GM20431 (cell line): ENCODE measurements around the gene CPNE9.
"Not testable (repeated sequence)": the region's sequence is repeated elsewhere in the genome, so short reads cannot be mapped to it uniquely, and the experiment has no call there.

ENCODE experiments used
- in situ Hi-C: fragments of 300-500 bp; cut with MseI, MboI; formaldehyde crosslinking; loops from one replicate; pipeline ENCODE4 v1.15.0; 2020; ENCODE audit warnings: low sequenced_read_pairs; ENCODE audit not compliant: unreplicated experiment

The CPNE9 gene

DNA sequence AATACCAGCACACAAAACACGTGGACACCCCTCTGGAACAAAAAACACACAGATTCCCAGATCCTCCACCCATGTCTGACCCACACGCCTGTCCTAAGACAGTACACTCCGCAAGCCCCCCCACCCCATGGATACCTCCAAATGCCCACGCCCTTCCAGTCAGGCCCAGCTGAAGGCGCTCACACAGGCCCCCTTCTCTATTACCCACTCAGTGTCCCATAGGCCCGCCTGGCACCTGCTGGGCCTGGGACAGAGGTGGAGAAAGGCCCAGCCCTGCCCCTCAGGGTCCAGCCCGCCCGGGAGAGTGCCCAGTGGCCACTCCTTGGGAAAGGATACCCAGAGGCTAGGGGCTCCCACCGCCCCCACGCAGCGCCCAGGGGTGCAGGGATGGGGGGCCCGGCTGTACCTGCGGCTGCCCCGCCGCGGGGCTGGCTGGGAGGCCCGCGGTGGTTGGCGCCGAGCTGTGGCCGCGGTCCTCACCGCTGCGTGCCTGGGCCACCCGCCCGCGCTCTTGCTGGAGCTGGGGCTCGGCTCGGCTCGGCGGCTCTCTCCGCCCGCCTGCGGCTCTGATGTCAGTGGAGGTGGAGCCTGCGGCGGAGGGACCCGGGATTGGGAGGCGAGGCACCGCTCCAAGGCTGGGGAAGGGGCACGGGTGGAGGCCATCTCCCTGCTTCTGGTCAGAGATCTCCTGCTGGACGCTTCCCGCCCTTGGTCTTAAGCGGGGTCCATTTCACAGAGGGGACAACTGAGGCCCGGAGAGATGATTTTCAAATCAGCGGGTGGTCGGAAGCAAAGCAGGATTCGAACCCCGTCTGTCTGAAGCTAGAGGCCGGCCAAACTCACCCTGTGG, 66.0 kb downstream of the CPNE9 start, which contains the start of gene CAMK1:
Gene CAMK1, minus strand, starts transcription at position 522 of the 850 bp plus-strand sequence. CDS start 2,198 bp downstream, outside the sequence.
- in situ Hi-C loops, result no loop called here

DNA sequence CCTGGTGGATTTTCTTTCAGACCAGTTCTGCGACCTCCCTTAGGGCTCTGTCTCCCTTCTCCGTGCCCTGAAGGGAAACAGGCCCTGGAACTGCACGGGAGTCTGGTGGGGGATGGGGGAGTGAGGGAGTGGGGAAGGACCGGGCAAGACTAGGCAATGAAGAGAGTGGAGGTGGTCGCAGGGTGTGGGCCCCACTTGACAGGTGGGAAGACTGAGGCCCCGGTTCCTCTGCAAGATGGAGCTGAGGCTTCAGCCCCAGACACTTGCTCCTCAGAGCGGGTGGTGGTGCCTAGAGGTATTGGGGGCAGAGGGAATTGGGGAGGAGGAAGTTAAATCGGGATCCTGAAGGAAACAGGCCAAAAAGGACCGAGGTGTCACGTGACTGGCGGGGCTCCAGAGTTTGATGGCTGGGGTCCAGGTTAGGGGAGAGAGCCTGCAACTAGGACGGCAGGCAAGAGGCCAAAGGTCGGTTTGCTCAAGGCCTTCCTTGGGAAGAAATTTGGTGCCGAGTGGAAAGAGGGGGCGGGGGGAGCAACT, 66.7 kb downstream of the CPNE9 start:
- in situ Hi-C loops, result no loop called here

DNA sequence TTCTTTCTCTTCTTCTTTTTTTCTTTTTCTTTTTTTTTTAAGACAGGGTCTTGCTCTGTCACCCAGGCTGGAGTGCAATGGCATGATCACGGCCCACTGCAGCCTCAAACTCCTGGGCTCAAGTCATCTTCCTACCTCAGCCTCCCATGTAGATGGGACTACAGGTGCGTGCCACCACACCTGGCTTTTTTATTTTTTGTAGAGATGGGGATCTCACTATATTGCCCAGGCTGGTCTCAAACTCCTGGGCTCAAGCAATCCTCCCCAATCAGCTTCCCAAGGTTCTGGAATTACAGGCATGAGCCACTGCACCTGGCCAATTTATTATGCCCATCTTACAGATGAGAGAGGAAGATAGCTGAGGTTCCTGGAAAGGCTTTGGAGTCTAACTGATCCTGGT, 67.4 kb downstream of the CPNE9 start:
- in situ Hi-C loops, result not testable (repeated sequence)

DNA sequence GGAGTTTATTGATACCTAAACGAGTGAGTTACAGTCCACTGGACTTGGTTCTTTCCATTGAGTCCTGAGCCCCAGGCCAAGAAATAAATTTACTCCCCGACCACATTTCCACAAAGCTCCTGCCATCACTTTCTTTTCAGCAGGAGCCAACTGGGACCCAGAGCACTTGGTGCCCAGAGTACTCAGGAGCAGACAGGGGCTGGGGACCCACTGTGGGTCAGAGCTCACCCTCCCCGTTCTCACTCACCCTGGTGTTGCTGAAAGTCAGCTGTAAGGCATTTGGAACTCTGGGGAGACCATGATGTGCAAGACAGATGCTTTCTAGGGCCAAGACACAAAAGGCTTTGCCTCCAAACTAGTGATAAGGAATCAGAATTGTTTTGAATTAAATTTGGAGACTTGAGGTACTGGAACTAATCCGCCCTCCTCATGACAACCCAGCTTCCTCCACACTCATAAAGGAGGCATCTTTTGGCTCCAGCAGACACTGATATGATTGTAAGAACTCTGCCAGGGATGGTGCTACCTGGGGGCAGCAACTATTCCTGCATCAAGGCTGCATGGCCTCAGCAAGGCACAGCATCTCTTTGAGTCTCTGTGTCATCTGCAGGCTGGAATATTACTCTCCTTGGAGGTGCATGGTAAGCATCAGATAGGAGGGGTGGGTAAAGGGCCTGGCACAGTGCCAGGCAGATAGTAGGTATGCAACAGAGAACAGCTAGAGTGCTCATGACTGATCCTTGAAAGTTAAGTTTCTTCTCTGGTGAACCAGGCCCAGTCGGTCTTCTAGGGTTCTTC, 73.5 kb downstream of the CPNE9 start:
- in situ Hi-C loops, result no loop called here

DNA sequence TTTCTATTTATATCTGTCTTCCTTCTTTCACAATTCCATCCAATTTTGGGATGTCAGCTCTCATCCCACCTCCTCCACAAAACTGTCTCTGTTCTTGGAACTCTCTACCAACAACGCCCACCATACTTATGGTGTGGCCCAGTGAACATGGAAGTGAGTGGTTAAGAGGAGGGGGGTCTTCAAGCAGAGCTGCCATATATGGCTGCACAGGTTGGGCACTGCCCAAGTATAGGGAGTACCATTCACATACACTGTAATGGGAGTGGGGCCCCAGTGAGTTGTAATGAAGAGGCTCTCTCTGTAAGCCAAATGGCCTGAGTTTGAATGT, 74.0 kb downstream of the CPNE9 start:
- in situ Hi-C loops, result no loop called here

DNA sequence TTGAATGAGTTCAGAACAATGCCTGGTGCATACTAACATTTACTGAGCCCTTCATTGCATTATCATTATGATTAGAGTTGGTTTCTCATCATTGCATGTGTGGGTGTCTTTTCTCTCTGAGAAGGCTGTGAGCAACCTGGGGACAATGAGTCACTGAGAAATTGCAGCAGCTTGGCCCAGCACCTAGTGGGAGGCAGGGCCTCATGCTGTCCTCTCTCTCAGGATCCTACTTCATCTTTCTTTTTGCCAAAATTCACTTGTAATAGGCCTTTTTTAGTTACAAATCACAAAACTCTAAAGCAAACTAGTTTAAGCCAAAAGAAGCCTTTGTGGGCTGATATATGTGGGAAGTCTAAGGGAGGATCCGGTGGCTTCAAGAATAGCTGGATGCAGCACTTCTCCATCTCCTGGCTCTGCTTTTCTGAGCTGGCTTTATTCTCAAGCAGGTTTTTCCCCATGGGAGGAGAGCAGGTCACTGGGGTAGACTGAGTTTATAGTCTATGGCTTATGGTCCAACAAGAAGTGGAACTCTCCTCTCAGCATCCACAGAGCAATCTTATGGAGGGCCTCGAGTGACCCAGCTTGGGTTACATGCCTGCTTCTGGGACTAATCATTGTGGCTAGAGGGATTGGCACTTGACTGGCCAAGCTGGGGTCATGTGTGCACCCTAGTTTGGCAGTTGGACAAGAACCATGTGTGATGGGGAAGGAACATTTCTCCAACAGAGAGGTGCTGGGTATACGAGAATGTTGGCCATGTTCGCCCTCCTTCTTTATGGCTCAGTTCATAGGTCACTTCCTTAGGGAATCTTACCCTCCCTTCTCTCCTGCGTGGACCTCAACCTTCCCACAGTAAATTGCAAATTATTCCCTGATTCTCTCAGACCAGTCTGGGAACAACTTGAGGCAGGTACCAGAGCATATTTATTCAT, 74.8 kb downstream of the CPNE9 start:
- in situ Hi-C loops, result no loop called here

DNA sequence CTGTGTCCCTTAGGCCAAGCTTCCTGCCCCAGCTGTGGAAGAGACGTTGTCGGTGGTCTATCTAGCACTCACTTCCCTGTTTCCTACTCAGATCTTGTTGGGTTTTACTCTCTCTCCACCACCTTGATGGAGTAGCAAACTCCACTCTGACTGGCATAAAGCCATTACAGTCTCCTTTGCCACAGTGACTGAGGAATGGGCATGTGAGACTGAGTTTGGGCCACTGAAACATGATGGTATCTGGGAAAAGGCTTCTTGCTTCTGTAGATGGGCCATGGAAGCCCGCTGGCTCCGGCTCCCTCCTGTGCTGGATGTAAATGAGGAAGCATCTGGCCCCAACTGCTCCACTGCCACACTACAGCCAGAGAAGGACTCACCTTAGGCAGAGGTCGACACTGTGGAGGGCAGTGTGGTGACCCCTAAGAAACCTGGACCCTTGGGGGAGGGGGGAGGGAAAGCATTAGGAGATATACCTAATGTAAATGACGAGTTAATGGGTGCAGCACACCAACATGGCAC, 75.5 kb downstream of the CPNE9 start:
- in situ Hi-C loops, result no loop called here
